ENCODE results near the gene BTNL9. TPM values are rescaled to one million over a fixed set of nuclear protein-coding genes. Genes with fewer than 3 reads are reported as not detected.

The BTNL9 gene
- total RNA-seq, 5 donors from 2014 or later (not counting 1 experiment from before 2014, with no cell fraction given): 0.41 to 0.95 (median 0.66) TPM; not detected in 2

- Histone ChIP-seq H3K27ac (ENCODE audit: low read length) (no peak overlapping the region), H3K9me3 (no peaks in the 10 kb centered on the region), H3K27me3 (replicated peaks in 1 of 2; ENCODE audit: control insufficient read depth in 2 of 2, extremely low read depth in 1 of 2, insufficient read depth in 2 of 2, low read length in 1 of 2) (peaks cover 0 to 82% of the 10 kb centered on the region in 2 experiments), H3K4me1 (ENCODE audit: control insufficient read depth in 1 of 2, extremely low read depth in 1 of 2, insufficient read depth in 2 of 2, low read length in 2 of 2) (no peaks in the 10 kb centered on the region), H3K36me3 (ENCODE audit: control insufficient read depth in 2 of 2, extremely low read depth in 1 of 2, insufficient read depth in 1 of 2, low read length in 1 of 2) (no peaks in the 10 kb centered on the region), H3K4me3 (ENCODE audit: control insufficient read depth in 1 of 2, extremely low read depth in 1 of 2, low read length in 1 of 2) (no peak overlapping the region)
- DNase-seq: no peak
- Mint-ChIP-seq H3K9me3 (no peaks in the 10 kb centered on the region), H3K4me3 (no peak overlapping the region), H3K27ac (no peak overlapping the region), H3K36me3 (no peaks in the 10 kb centered on the region), H3K4me1 (no peaks in the 10 kb centered on the region), H3K27me3 (peaks cover 42 to 54% of the 10 kb centered on the region in 2 donors)
- POLR2A ChIA-PET: no interaction called here
- CTCF ChIA-PET: no interaction called here
- 75% methylated on average over 8 of the region's 15 CpGs for WGBS (ENCODE audit: insufficient coverage)
- no peak for ATAC-seq (replicated peaks in 1 of 4)
These were observed 2.1 kb downstream of the BTNL9 start for GRCh38 chr5:181042036-181042713.

GRCh38 chr5:181042722-181043121 lies 2.7 kb downstream of the BTNL9 start:
- peaks cover 45 to 58% of the 10 kb centered on the region in 2 donors for H3K27me3 Mint-ChIP-seq

GRCh38 chr5:181043285-181044092 lies 3.4 kb downstream of the BTNL9 start:
- no peaks in the 10 kb centered on the region for H3K9me3 Mint-ChIP-seq
- no peak overlapping the region for H3K4me3 ChIP-seq (ENCODE audit: control insufficient read depth in 1 of 2, extremely low read depth in 1 of 2, low read length in 1 of 2)
- DNase-seq (no peak), ATAC-seq (replicated peaks in 1 of 4) (no peak)
- no peaks in the 10 kb centered on the region for H3K4me1 Mint-ChIP-seq
- H3K27ac Mint-ChIP-seq: no peak overlapping the region
- H3K27ac ChIP-seq (ENCODE audit: low read length): no peak overlapping the region
- H3K27me3 ChIP-seq (replicated peaks in 1 of 2; ENCODE audit: control insufficient read depth in 2 of 2, extremely low read depth in 1 of 2, insufficient read depth in 2 of 2, low read length in 1 of 2): peaks cover 0 to 83% of the 10 kb centered on the region in 2 experiments
- H3K36me3 ChIP-seq (ENCODE audit: control insufficient read depth in 2 of 2, extremely low read depth in 1 of 2, insufficient read depth in 1 of 2, low read length in 1 of 2): no peaks in the 10 kb centered on the region
- ChIA-PET CTCF (no interaction called here), POLR2A (no interaction called here)
- H3K36me3 Mint-ChIP-seq: no peaks in the 10 kb centered on the region
- no peaks in the 10 kb centered on the region for H3K9me3 ChIP-seq
- H3K4me3 Mint-ChIP-seq: no peak overlapping the region
- H3K4me1 ChIP-seq (ENCODE audit: control insufficient read depth in 1 of 2, extremely low read depth in 1 of 2, insufficient read depth in 2 of 2, low read length in 2 of 2): no peaks in the 10 kb centered on the region
- peaks cover 46 to 58% of the 10 kb centered on the region in 2 donors for H3K27me3 Mint-ChIP-seq
- 84% methylated on average over 6 of the region's 12 CpGs for WGBS (ENCODE audit: insufficient coverage)

More at GRCh38 chr5:181042722-181043121, 2.7 kb downstream of the BTNL9 start:
- WGBS (ENCODE audit: insufficient coverage): 89% methylated on average over 5 of the region's 11 CpGs
- ChIA-PET CTCF (no interaction called here), POLR2A (no interaction called here)
- Histone ChIP-seq H3K4me1 (ENCODE audit: control insufficient read depth in 1 of 2, extremely low read depth in 1 of 2, insufficient read depth in 2 of 2, low read length in 2 of 2) (no peaks in the 10 kb centered on the region), H3K4me3 (ENCODE audit: control insufficient read depth in 1 of 2, extremely low read depth in 1 of 2, low read length in 1 of 2) (no peak overlapping the region), H3K27ac (ENCODE audit: low read length) (no peak overlapping the region), H3K27me3 (replicated peaks in 1 of 2; ENCODE audit: control insufficient read depth in 2 of 2, extremely low read depth in 1 of 2, insufficient read depth in 2 of 2, low read length in 1 of 2) (peaks cover 0 to 80% of the 10 kb centered on the region in 2 experiments), H3K9me3 (no peaks in the 10 kb centered on the region), H3K36me3 (ENCODE audit: control insufficient read depth in 2 of 2, extremely low read depth in 1 of 2, insufficient read depth in 1 of 2, low read length in 1 of 2) (no peaks in the 10 kb centered on the region)
- H3K9me3 Mint-ChIP-seq: no peaks in the 10 kb centered on the region
- DNase-seq (no peak), ATAC-seq (replicated peaks in 1 of 4) (no peak)
- no peak overlapping the region for H3K27ac Mint-ChIP-seq
- no peaks in the 10 kb centered on the region for H3K36me3 Mint-ChIP-seq
- no peak overlapping the region for H3K4me3 Mint-ChIP-seq
- H3K4me1 Mint-ChIP-seq: no peaks in the 10 kb centered on the region

DNA sequence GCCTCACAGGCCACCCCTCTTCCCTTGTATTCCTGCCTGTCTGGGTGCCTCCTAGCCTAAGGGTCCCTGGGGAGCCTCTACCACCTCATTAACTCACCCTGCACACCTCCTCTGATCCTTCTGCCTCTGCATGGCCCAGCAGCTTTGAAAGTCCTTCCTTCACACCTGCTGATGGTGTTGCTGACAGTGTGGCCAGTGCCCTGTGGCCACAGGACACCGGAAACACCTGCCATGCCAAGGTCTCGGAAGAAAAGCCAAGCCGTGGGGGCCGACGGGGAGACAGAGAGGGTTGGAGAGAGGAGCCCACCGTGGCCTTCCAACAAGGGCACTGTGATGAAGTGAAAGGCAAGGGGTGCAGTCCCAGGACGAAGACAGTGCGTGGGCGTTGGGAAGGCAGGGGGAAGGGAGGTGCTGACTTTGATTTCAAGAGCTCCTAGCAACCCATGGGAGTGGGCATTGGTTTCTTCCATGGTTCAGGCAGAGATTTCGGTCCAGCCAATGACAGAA lies 4.1 kb downstream of the BTNL9 start:
- Histone ChIP-seq H3K4me1 (ENCODE audit: control insufficient read depth in 1 of 2, extremely low read depth in 1 of 2, insufficient read depth in 2 of 2, low read length in 2 of 2) (no peaks in the 10 kb centered on the region), H3K36me3 (ENCODE audit: control insufficient read depth in 2 of 2, extremely low read depth in 1 of 2, insufficient read depth in 1 of 2, low read length in 1 of 2) (no peaks in the 10 kb centered on the region), H3K27me3 (replicated peaks in 1 of 2; ENCODE audit: control insufficient read depth in 2 of 2, extremely low read depth in 1 of 2, insufficient read depth in 2 of 2, low read length in 1 of 2) (peaks cover 0 to 78% of the 10 kb centered on the region in 2 experiments), H3K4me3 (ENCODE audit: control insufficient read depth in 1 of 2, extremely low read depth in 1 of 2, low read length in 1 of 2) (no peak overlapping the region), H3K27ac (ENCODE audit: low read length) (no peak overlapping the region), H3K9me3 (no peaks in the 10 kb centered on the region)
- POLR2A ChIA-PET: no interaction called here
- WGBS (ENCODE audit: insufficient coverage): 74% methylated on average over 9 of the region's 10 CpGs
- CTCF ChIA-PET: no interaction called here
- Mint-ChIP-seq H3K9me3 (no peaks in the 10 kb centered on the region), H3K4me3 (no peak overlapping the region), H3K4me1 (no peaks in the 10 kb centered on the region), H3K36me3 (no peaks in the 10 kb centered on the region), H3K27ac (peak overlapping the region in 1 of 2 donors; percentile 39), H3K27me3 (peaks cover 44 to 55% of the 10 kb centered on the region in 2 donors)
- ATAC-seq (replicated peaks in 1 of 4) (no peak), DNase-seq (no peak)

- POLR2A ChIA-PET: no interaction called here
- H3K4me1 ChIP-seq (ENCODE audit: control insufficient read depth in 1 of 2, extremely low read depth in 1 of 2, insufficient read depth in 2 of 2, low read length in 2 of 2): no peaks in the 10 kb centered on the region
- Mint-ChIP-seq H3K4me1 (no peaks in the 10 kb centered on the region), H3K9me3 (no peaks in the 10 kb centered on the region), H3K27me3 (peaks cover 46 to 56% of the 10 kb centered on the region in 2 donors), H3K36me3 (no peaks in the 10 kb centered on the region), H3K4me3 (no peak overlapping the region), H3K27ac (no peak overlapping the region)
- ATAC-seq (replicated peaks in 1 of 4) (no peak), DNase-seq (no peak)
- no peaks in the 10 kb centered on the region for H3K9me3 ChIP-seq
- no peak overlapping the region for H3K27ac ChIP-seq (ENCODE audit: low read length)
- H3K4me3 ChIP-seq (ENCODE audit: control insufficient read depth in 1 of 2, extremely low read depth in 1 of 2, low read length in 1 of 2): no peak overlapping the region
- no peaks in the 10 kb centered on the region for H3K36me3 ChIP-seq (ENCODE audit: control insufficient read depth in 2 of 2, extremely low read depth in 1 of 2, insufficient read depth in 1 of 2, low read length in 1 of 2)
- CTCF ChIA-PET: no interaction called here
- WGBS (ENCODE audit: insufficient coverage): 29% methylated on average over 8 of the region's 11 CpGs
- peaks cover 0 to 75% of the 10 kb centered on the region in 2 experiments for H3K27me3 ChIP-seq (replicated peaks in 1 of 2; ENCODE audit: control insufficient read depth in 2 of 2, extremely low read depth in 1 of 2, insufficient read depth in 2 of 2, low read length in 1 of 2)
These were observed 4.7 kb downstream of the BTNL9 start for GRCh38 chr5:181044662-181045305.

GRCh38 chr5:181045316-181045715 lies 5.2 kb downstream of the BTNL9 start:
- no peaks in the 10 kb centered on the region for H3K9me3 ChIP-seq
- no peaks in the 10 kb centered on the region for H3K4me1 ChIP-seq (ENCODE audit: control insufficient read depth in 1 of 2, extremely low read depth in 1 of 2, insufficient read depth in 2 of 2, low read length in 2 of 2)
- H3K4me3 Mint-ChIP-seq: no peak overlapping the region
- no peak for DNase-seq
- WGBS (ENCODE audit: insufficient coverage): 51% methylated on average over 9 of the region's 10 CpGs
- no peaks in the 10 kb centered on the region for H3K36me3 Mint-ChIP-seq
- ChIA-PET CTCF (no interaction called here), POLR2A (no interaction called here)
- no peak overlapping the region for H3K27ac Mint-ChIP-seq
- H3K27me3 ChIP-seq (replicated peaks in 1 of 2; ENCODE audit: control insufficient read depth in 2 of 2, extremely low read depth in 1 of 2, insufficient read depth in 2 of 2, low read length in 1 of 2): peaks cover 0 to 75% of the 10 kb centered on the region in 2 experiments
- no peak overlapping the region for H3K27ac ChIP-seq (ENCODE audit: low read length)
- H3K27me3 Mint-ChIP-seq: peaks cover 47 to 56% of the 10 kb centered on the region in 2 donors
- H3K9me3 Mint-ChIP-seq: no peaks in the 10 kb centered on the region
- H3K4me3 ChIP-seq (ENCODE audit: control insufficient read depth in 1 of 2, extremely low read depth in 1 of 2, low read length in 1 of 2): no peak overlapping the region
- no peaks in the 10 kb centered on the region for H3K4me1 Mint-ChIP-seq
- no peaks in the 10 kb centered on the region for H3K36me3 ChIP-seq (ENCODE audit: control insufficient read depth in 2 of 2, extremely low read depth in 1 of 2, insufficient read depth in 1 of 2, low read length in 1 of 2)
- no peak for ATAC-seq (replicated peaks in 1 of 4)
